ENCODE data around the gene RAB3B.
A peak's percentile ranks its signal among the peaks of the same experiment; 100 is the strongest.

RAB3B gene

GRCh38 chr1:51956528-51957509 is 33.7 kb downstream of the RAB3B start:
- DNase-seq (ENCODE audit: low spot score) = peak; percentile 63

- DNase-seq (ENCODE audit: low spot score) = no peak
These were observed 34.5 kb downstream of the RAB3B start for GRCh38 chr1:51955797-51956527.

GRCh38 chr1:51954783-51955182 is 35.7 kb downstream of the RAB3B start:
- no peak for DNase-seq (ENCODE audit: low spot score)

- DNase-seq (ENCODE audit: low spot score) = no peak
These were observed 37.4 kb downstream of the RAB3B start for GRCh38 chr1:51953079-51953478.

GRCh38 chr1:51952638-51953037 is 37.9 kb downstream of the RAB3B start:
- DNase-seq (ENCODE audit: low spot score) = no peak

- no peak for DNase-seq (ENCODE audit: low spot score)
These were observed 39.8 kb downstream of the RAB3B start for GRCh38 chr1:51950701-51951100.

GRCh38 chr1:51949014-51949702 is 41.3 kb downstream of the RAB3B start:
- no peak for DNase-seq (ENCODE audit: low spot score)

- no peak for DNase-seq (ENCODE audit: low spot score)
These were observed 42.0 kb downstream of the RAB3B start for GRCh38 chr1:51948491-51948915.

GRCh38 chr1:51946300-51946699 is 44.2 kb downstream of the RAB3B start:
- DNase-seq (ENCODE audit: low spot score) = no peak

- DNase-seq (ENCODE audit: low spot score) = peak; percentile 64
These were observed 44.9 kb downstream of the RAB3B start for GRCh38 chr1:51945591-51945990.

GRCh38 chr1:51942281-51942680 is 48.2 kb downstream of the RAB3B start:
- DNase-seq (ENCODE audit: low spot score) = no peak

GRCh38 chr1:51941528-51941927 is 49.0 kb downstream of the RAB3B start:
- no peak for DNase-seq (ENCODE audit: low spot score)

GRCh38 chr1:51937112-51937511 is 53.4 kb downstream of the RAB3B start:
- DNase-seq (ENCODE audit: low spot score) = no peak

GRCh38 chr1:51936531-51936930 is 54.0 kb downstream of the RAB3B start:
- no peak for DNase-seq (ENCODE audit: low spot score)

GRCh38 chr1:51933344-51933743 is 57.2 kb downstream of the RAB3B start:
- no peak for DNase-seq (ENCODE audit: low spot score)

- DNase-seq (ENCODE audit: low spot score) = no peak
These were observed 60.2 kb downstream of the RAB3B start for GRCh38 chr1:51930329-51930728.

GRCh38 chr1:51928896-51929295 is 61.6 kb downstream of the RAB3B start:
- no peak for DNase-seq (ENCODE audit: low spot score)

- DNase-seq (ENCODE audit: low spot score) = no peak
These were observed 63.5 kb downstream of the RAB3B start for GRCh38 chr1:51927029-51927428.

- peak; percentile 54 for DNase-seq (ENCODE audit: low spot score)
These were observed 64.2 kb downstream of the RAB3B start for GRCh38 chr1:51926171-51926812.

- no peak for DNase-seq (ENCODE audit: low spot score)
These were observed 66.0 kb downstream of the RAB3B start for GRCh38 chr1:51924455-51924854.

GRCh38 chr1:51922040-51922439 is 68.5 kb downstream of the RAB3B start:
- no peak for DNase-seq (ENCODE audit: low spot score)

GRCh38 chr1:51920130-51920529 is 70.4 kb downstream of the RAB3B start:
- DNase-seq (ENCODE audit: low spot score) = no peak
